Stimulated activated naive CD8-positive, alpha-beta T cell treated with anti-CD3 and anti-CD28 coated beads, Interleukin-15, Interleukin-2, amounts not matched to agents 100 U/mL and 50 U/mL, for 24 hours (primary cell): Measurements from ENCODE around the gene CADPS2.

ENCODE experiments used
- ATAC-seq: fragments of 150-1000 bp; cut with Tn5 transposase; one replicate; pipeline ENCODE4 v1.10.0; 2021
- DNase-seq: peaks from one replicate; pipeline ENCODE4 v3.0.0; 2021

CADPS2 gene

GRCh38 chr7:122269241-122269640 is 617.0 kb downstream of the CADPS2 start:
- no peak for ATAC-seq
- DNase-seq: no peak
